Rectal smooth muscle tissue (tissue), 1 donor: ENCODE measurements around the gene FAM50B.

ENCODE experiments used
- H3K27ac ChIP-seq: one replicate; pipeline ENCODE4 v1.7.0; 2013; ENCODE audit warnings: low read depth, low read length, inconsistent platforms
- H3K27me3 ChIP-seq: one replicate; pipeline ENCODE4 v1.7.0; 2013; ENCODE audit warnings: low read length; ENCODE audit not compliant: control insufficient read depth, insufficient read depth
- H3K36me3 ChIP-seq: one replicate; pipeline ENCODE4 v1.7.0; 2013; ENCODE audit warnings: low read length; ENCODE audit not compliant: control insufficient read depth, insufficient read depth
- H3K4me1 ChIP-seq: one replicate; pipeline ENCODE4 v1.7.0; 2013; ENCODE audit warnings: low read length; ENCODE audit not compliant: control insufficient read depth, insufficient read depth
- H3K4me3 ChIP-seq: one replicate; pipeline ENCODE4 v1.7.0; 2013; ENCODE audit warnings: low read length
- H3K9ac ChIP-seq: one replicate; pipeline ENCODE4 v1.7.0; 2013; ENCODE audit warnings: low read length

The FAM50B gene

GRCh38 chr6:3809515-3809891 lies 39.7 kb upstream of the FAM50B start:
- Histone ChIP-seq H3K27ac (no peak overlapping the region), H3K36me3 (no peaks in the 10 kb centered on the region), H3K27me3 (no peaks in the 10 kb centered on the region), H3K9ac (no peak overlapping the region), H3K4me3 (no peak overlapping the region), H3K4me1 (no peaks in the 10 kb centered on the region)

GRCh38 chr6:3809982-3810381 lies 39.2 kb upstream of the FAM50B start:
- H3K27me3 ChIP-seq: no peaks in the 10 kb centered on the region
- no peaks in the 10 kb centered on the region for H3K4me1 ChIP-seq
- no peak overlapping the region for H3K27ac ChIP-seq
- no peak overlapping the region for H3K9ac ChIP-seq
- H3K36me3 ChIP-seq: no peaks in the 10 kb centered on the region
- no peak overlapping the region for H3K4me3 ChIP-seq

- H3K27me3 ChIP-seq: no peaks in the 10 kb centered on the region
Measured at GRCh38 chr6:3811191-3811590, 38.0 kb upstream of the FAM50B start.

GRCh38 chr6:3812596-3812995 lies 36.6 kb upstream of the FAM50B start:
- H3K9ac ChIP-seq: no peak overlapping the region
- no peak overlapping the region for H3K4me3 ChIP-seq
- H3K27ac ChIP-seq: no peak overlapping the region
- H3K4me1 ChIP-seq: no peaks in the 10 kb centered on the region
- no peaks in the 10 kb centered on the region for H3K36me3 ChIP-seq
- H3K27me3 ChIP-seq: no peaks in the 10 kb centered on the region

More at GRCh38 chr6:3811191-3811590, 38.0 kb upstream of the FAM50B start:
- no peak overlapping the region for H3K9ac ChIP-seq
- no peaks in the 10 kb centered on the region for H3K4me1 ChIP-seq
- H3K4me3 ChIP-seq: no peak overlapping the region
- no peak overlapping the region for H3K27ac ChIP-seq
- no peaks in the 10 kb centered on the region for H3K36me3 ChIP-seq

- no peak overlapping the region for H3K4me3 ChIP-seq
- H3K4me1 ChIP-seq: no peaks in the 10 kb centered on the region
- H3K9ac ChIP-seq: no peak overlapping the region
- no peaks in the 10 kb centered on the region for H3K36me3 ChIP-seq
- no peak overlapping the region for H3K27ac ChIP-seq
- no peaks in the 10 kb centered on the region for H3K27me3 ChIP-seq
Measured at GRCh38 chr6:3813150-3813780, 35.9 kb upstream of the FAM50B start.

GRCh38 chr6:3813918-3814317 lies 35.3 kb upstream of the FAM50B start:
- Histone ChIP-seq H3K4me3 (no peak overlapping the region), H3K27me3 (no peaks in the 10 kb centered on the region), H3K4me1 (no peaks in the 10 kb centered on the region), H3K36me3 (no peaks in the 10 kb centered on the region), H3K27ac (no peak overlapping the region), H3K9ac (no peak overlapping the region)

GRCh38 chr6:3814539-3814938 lies 34.6 kb upstream of the FAM50B start:
- Histone ChIP-seq H3K9ac (no peak overlapping the region), H3K27me3 (no peaks in the 10 kb centered on the region), H3K4me3 (no peak overlapping the region), H3K36me3 (no peaks in the 10 kb centered on the region), H3K4me1 (peaks cover 3% of the 10 kb centered on the region), H3K27ac (no peak overlapping the region)

- Histone ChIP-seq H3K4me1 (peaks cover 7% of the 10 kb centered on the region), H3K27ac (no peak overlapping the region)
Measured at GRCh38 chr6:3816251-3816650, 32.9 kb upstream of the FAM50B start.

GRCh38 chr6:3819161-3820110 lies 29.7 kb upstream of the FAM50B start:
- Histone ChIP-seq H3K9ac (no peak overlapping the region), H3K4me3 (no peak overlapping the region), H3K27ac (no peak overlapping the region), H3K4me1 (peaks cover 7% of the 10 kb centered on the region), H3K27me3 (no peaks in the 10 kb centered on the region), H3K36me3 (no peaks in the 10 kb centered on the region)

More at GRCh38 chr6:3816251-3816650, 32.9 kb upstream of the FAM50B start:
- H3K4me3 ChIP-seq: no peak overlapping the region
- no peak overlapping the region for H3K9ac ChIP-seq
- H3K36me3 ChIP-seq: no peaks in the 10 kb centered on the region
- H3K27me3 ChIP-seq: no peaks in the 10 kb centered on the region

GRCh38 chr6:3820563-3820962 lies 28.6 kb upstream of the FAM50B start:
- H3K4me3 ChIP-seq: no peak overlapping the region
- H3K27me3 ChIP-seq: no peaks in the 10 kb centered on the region
- H3K36me3 ChIP-seq: no peaks in the 10 kb centered on the region
- H3K27ac ChIP-seq: no peak overlapping the region
- peaks cover 13% of the 10 kb centered on the region for H3K4me1 ChIP-seq
- no peak overlapping the region for H3K9ac ChIP-seq

GRCh38 chr6:3822747-3823445 lies 26.3 kb upstream of the FAM50B start:
- Histone ChIP-seq H3K4me1 (peaks cover 26% of the 10 kb centered on the region), H3K36me3 (no peaks in the 10 kb centered on the region), H3K27ac (no peak overlapping the region), H3K27me3 (no peaks in the 10 kb centered on the region), H3K9ac (no peak overlapping the region), H3K4me3 (no peak overlapping the region)

- no peak overlapping the region for H3K27ac ChIP-seq
- peaks cover 26% of the 10 kb centered on the region for H3K4me1 ChIP-seq
- H3K9ac ChIP-seq: no peak overlapping the region
- no peaks in the 10 kb centered on the region for H3K27me3 ChIP-seq
- no peaks in the 10 kb centered on the region for H3K36me3 ChIP-seq
- no peak overlapping the region for H3K4me3 ChIP-seq
Measured at GRCh38 chr6:3823671-3824070, 25.5 kb upstream of the FAM50B start.
